Fibroblast of gingiva (primary cell): ENCODE measurements around the gene FMC1.
"Not testable (repeated sequence)": the region's sequence is repeated elsewhere in the genome, so short reads cannot be mapped to it uniquely, and the experiment has no call there.

ENCODE experiments used
- DNase-seq: peaks from one replicate; pipeline ENCODE4 v3.0.0-alpha.2; 2011; ENCODE audit warnings: low read depth

The FMC1 gene

DNA sequence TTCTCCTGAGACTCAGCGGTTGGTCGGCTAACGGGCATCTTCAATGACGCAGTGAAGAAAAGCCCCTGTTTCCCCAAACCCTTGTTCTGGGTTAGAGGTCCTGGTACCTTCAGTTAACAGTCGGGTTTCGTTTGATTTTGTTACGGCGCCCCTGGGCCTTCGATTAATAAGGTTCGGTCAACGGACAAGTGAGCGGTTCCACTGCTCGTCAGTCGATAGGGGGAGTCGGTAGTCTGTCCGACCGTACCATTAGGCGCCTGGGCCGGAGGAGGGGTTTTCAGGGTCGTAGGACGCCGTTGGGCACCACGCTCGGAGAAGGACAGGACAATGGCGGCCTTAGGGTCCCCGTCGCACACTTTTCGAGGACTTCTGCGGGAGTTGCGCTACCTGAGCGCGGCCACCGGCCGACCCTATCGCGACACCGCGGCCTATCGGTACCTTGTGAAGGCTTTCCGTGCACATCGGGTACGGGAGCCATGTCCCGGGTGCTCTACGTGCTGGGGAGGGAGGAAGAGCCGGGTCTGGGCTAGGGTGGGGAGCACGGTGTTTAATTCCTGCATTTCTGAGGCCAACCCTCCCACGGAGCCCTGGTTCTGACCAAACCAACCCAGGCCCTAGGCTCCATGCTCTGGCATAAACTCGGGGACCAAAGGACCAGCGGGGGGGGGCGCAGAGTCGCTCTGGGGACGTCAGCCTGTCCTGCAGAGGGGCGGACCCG, at the start of gene FMC1:
TSS of gene FMC1 (plus strand) at position 280 of the 718 bp plus-strand sequence. CDS start at position 328, 48 bp downstream.
- DNase-seq = peak; percentile 94

DNA sequence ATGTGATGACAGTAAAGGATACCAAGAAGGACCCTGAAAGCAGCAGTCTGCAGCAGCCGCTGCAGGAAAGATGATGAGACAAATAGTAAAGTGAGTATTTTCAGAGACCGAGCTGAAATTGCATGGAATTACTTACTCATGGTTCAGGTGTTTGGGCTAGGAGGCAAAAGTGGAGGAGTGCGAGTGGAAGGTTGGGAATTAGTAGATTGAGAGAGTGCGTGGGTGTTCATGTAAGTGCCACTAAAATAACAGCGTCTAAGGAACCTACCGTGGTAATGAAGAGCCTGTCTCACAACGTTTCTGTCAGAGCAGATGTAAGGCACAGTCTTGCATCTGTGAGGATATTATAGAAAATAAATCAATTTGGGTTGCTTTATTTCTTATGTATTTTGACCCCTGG, 48.3 kb upstream of the FMC1 start:
- DNase-seq = no peak

DNA sequence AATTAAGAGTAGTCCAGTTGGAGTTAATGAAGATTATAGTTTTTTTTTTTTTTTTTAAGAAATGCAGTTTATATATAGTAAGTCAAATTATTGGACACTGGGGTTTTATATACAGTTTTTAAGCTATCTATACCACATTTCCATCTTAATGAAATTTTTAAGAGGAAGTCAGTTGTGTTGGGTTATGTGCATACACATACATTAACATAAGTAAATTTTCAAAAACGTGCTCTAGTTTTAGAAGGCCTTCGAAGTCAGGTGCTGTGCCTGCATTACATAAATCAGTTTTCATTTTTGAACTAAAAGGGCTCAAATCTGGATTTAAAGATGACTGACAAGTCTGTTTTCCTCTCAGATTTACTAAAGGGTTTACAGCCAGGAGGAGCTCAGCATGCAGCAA, 47.6 kb upstream of the FMC1 start:
- DNase-seq = no peak

GRCh38 chr7:139294241-139294640, 46.9 kb upstream of the FMC1 start:
- DNase-seq = no peak

- DNase-seq = no peak
Observed at GRCh38 chr7:139294951-139295575, 46.1 kb upstream of the FMC1 start.

DNA sequence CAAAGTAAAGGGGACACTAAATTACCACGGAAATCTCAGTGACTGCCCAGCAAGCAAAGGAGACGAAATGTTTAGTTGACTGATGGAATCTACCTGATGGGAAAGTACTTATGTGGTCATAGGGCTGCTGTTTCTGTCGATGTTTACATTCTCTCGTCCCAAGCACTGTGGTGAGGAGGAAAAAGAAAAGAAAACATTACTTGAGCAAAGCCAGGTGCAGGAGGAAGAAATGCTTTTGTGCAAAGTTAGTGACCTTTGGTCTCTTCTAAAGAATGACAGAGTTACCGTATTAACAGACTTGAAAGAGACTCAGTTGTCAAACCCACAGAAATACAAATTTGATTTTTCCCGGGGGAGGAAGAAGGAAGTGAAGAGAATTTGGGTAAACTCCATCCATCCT, 43.3 kb upstream of the FMC1 start:
- DNase-seq = no peak

DNA sequence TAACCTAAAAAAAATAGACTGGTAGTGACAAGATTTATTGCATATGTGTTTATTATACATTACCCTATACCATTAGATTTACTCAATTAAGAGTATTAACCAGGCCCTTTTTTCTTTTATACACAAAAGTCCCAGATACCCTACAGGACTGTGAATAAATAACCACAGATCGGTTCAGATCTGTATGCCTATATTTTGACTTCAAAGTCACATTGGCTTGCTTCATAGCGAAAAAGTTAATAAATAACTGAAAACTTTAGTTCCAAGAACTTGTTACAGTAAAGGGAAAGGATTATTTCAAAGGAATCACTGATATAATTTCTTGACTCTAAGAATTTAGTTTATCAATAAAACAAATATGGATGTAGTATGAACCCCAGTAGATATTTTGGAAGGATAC, 41.8 kb upstream of the FMC1 start:
- DNase-seq = no peak

DNA sequence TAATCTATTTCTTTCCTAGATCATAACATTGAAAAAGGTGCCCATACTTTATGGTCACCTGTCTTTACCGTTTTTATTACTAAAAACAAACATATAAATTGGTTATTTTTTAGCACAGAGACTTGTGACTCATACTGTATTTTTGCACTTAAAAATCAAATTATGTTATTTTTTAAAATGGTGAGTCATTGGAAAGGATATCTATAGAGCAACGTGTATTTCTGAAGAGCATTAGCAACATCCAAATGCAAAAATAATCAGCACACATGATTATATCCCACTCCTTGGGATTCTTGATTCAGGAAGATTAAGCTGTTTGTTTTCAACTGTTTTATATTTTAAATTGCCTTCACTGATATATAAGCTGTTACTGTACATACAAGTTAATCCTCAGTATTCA, 40.7 kb upstream of the FMC1 start:
- DNase-seq = no peak

GRCh38 chr7:139304517-139304916, 36.6 kb upstream of the FMC1 start:
- DNase-seq = no peak

- no peak for DNase-seq
Observed at GRCh38 chr7:139317939-139318505, 23.1 kb upstream of the FMC1 start.

- DNase-seq = peak; percentile 25
Observed at GRCh38 chr7:139321071-139321745, 19.9 kb upstream of the FMC1 start.

DNA sequence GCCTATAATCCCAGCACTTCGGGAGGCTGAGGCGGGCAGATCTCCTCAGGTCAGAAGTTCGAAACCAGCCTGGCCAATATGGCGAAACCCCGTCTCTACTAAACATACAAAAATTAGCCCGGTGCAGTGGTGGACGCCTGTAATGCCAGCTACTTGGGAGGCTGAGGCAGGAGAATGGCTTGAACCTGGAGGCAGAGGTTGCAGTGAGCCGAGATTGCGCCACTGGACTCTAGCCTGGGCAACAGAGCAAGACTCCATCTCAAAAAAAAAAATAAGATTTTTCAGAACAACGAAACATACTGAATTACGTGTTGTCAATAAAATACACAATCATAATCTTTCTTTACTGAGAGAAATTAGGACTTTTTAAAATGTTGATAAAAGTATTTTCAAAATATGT, 16.4 kb upstream of the FMC1 start:
- DNase-seq = not testable (repeated sequence)

- peak; percentile 78 for DNase-seq
Observed at GRCh38 chr7:139328375-139328774, 12.8 kb upstream of the FMC1 start.

- DNase-seq = no peak
Observed at GRCh38 chr7:139329119-139329518, 12.0 kb upstream of the FMC1 start.

GRCh38 chr7:139330333-139331030, 10.7 kb upstream of the FMC1 start:
- no peak for DNase-seq

DNA sequence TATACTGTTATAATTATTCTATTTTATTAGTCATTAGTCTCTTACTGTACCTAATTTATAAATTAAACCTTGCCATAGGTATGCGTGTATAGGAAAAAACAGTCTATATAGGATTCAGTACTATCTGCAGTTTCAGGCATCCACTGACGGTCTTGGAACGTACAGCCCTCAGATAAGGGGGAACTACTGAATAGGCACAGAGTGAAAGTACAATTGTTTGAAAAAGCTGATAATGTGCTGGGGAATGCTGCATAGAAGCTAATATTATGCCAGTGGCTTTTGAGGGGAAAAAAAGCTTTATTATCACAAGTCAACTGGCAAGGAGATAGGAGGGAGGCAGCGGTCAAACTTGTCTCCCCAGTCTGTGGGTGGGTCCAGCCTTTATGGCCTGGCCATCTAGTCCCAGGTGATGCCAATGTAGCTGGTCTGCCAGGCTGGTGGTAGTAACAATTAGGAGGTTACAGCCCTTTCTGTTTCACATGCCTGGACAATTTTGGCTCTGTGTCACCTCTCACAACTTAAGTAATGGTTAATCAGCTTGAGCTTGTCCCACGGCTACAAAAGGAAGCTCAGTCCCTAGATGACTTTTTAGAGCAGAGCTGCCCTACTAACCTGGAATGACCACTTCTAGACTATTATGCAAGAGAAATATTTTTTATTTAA, 8.3 kb upstream of the FMC1 start:
- DNase-seq = no peak

DNA sequence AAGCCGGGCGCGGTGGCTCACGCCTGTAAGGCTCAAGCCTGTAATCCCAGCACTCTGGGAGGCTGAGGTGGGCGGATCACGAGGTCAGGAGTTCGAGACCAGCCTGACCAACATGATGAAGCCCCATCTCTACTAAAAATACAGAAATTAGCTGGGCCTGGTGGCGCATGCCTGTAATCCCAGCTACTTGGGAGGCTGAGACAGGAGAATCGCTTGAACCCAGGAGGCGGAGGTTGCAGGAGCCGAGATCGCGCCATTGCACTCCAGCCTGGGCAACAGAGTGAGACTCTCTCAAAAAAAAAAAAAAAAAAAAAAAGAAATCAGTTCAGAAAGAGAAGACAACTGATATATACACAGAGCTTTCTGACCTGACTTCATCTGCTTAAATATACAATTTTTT, 7.7 kb upstream of the FMC1 start:
- DNase-seq = not testable (repeated sequence)

- no peak for DNase-seq
Observed at GRCh38 chr7:139334399-139335150, 6.6 kb upstream of the FMC1 start.

- DNase-seq = no peak
Observed at GRCh38 chr7:139339025-139339424, 2.1 kb upstream of the FMC1 start.

DNA sequence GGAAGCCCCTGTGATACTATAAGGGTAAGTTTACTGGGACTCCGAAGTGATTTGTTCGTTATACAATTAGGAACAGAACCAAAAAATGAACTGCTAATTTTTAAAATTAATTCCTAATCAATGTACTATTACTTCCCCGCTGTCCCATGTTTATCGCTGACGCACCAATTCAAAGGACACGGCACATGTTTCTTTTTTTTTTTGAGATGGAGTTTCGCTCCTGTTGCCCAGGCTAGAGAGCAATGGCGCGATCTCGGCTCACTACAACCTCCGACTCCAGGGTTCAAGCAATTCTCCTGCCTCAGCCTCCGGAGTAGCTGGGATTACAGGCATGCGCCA, 1.5 kb upstream of the FMC1 start:
- DNase-seq = no peak
